GM18951 (cell line): Measurements from ENCODE around the gene ZSCAN2.

Experiments
- POLR2A ChIP-seq: IDR thresholded peaks from 4 replicates; pipeline ENCODE4 v1.6.1; 2011; ENCODE audit warnings: mild to moderate bottlenecking; ENCODE audit not compliant: insufficient read length, insufficient read depth; ENCODE audit errors: extremely low read depth
- in situ Hi-C: fragments of 300-500 bp; cut with MboI; formaldehyde crosslinking; loops from one replicate; pipeline ENCODE4 v1.12.0; 2022; ENCODE audit warnings: low sequenced_read_pairs, mixed read lengths, inconsistent platforms; ENCODE audit not compliant: unreplicated experiment

ZSCAN2 gene

DNA sequence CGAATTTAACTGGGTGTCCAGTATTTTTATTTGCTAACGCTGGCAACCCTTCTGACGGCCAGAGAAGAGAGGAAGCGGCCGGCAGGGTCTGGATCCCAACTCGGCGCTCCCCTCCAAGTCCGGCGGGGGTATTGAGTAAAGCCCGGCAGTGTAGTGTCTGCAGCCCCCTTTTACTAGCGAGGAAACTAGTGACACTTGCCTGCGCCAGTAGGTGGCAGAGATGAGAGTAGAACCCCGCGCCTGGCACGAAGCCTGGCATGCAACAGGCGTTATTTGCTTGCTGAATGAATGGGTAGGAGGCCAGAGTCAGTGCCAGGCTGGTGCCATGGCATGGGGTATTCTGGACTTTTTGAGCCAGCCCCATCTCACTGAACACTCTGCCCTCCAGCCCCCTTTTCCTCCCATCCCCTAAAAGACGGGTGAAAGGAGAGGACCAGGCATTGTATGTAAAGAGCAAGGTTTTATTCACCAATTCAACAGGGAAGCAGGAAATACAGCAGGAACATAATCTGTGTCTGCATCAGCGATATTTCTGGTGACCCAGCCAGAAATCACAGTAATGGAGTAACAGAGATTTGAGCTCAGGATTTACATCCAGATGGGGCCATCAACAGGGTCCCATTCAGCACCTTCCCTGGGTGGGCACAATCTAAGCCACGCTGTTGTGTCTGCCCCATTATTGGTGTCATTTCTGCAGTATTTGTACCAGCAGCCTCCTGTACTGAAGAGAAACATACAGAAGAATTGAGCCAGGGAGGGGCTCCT is 54.1 kb downstream of the ZSCAN2 start:
- TF ChIP-seq POLR2A: no peak
- in situ Hi-C loops: no loop called here

DNA sequence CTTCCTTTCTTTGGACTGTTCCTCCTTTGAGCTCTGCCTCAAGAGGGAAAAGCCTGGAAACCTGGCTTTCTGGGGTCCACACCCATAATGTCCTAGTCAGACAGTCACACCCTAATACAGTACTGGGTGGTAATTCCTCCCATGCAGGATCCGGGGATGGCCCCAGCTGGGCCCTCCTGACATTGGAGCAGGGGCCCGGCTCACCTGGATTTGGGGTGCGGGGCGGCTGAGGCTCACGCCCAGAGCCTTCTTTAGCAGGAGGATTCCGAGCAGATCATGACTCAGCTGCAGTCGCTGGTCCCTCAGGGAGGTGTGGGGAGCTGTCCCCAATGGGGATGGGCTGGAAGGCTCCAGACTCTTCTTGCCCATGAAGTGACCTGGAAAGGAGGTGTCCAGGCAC is 56.2 kb downstream of the ZSCAN2 start:
- no peak for TF ChIP-seq POLR2A
- in situ Hi-C loops: no loop called here

DNA sequence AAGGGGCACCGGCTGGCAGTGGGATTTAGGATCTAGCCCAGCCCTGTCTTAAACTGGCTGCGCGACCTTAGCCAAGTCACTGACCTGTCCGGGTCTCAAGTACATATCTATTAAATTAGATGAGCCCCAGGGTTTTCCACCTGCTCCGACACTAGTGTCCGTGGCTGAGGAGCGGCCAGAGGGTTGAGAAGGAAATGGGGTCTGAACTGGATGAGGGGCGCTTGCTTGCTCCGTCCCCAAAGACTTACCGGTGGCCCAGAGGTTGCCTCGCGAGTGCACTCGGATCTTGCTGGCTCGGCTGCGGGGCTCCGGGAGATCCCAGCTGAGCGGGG is 56.9 kb downstream of the ZSCAN2 start:
- in situ Hi-C loops: no loop called here

DNA sequence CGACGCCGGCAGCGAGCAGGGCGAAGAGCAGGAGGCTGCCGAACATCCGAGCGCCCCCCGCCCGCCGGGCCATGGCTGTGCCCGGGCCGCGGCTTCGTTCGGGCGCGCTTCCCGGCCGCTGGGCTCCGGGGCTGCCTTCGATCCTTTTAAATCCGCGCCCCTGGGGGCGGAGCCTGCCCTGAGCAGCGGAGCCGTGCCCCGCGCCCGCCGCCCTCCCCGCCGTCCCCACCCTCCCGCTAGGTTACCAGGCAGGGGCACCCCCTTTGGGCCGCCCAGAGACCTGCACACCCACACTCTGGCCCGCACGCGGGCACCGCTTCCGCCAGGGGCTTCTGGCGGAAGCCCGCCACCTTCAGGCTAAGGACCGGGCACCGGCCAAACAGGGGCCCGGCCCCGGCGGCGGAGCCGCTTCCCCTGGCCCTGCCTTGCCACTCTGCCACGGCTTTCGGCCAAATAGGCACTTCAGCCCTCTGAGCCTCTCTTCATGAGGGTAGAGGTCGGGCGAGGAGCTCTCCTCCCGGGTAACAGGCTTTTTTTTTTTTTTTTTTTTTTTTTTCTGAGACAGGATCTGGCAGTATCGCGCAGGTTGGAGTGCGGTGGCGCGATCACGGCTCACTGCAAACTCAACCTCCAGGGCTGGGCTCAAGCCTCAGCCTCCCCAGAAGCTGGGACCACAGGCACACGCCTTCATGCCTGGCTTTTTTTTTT is 57.4 kb downstream of the ZSCAN2 start, which contains the start of gene NMB:
NMB (minus strand) TSS at position 120 of the 708 bp plus-strand sequence; CDS start at position 73, 47 bp downstream.
- TF ChIP-seq POLR2A: peak; percentile 45
- in situ Hi-C loops: no loop called here

More for the DNA sequence above, 56.9 kb downstream of the ZSCAN2 start:
- no peak for TF ChIP-seq POLR2A

DNA sequence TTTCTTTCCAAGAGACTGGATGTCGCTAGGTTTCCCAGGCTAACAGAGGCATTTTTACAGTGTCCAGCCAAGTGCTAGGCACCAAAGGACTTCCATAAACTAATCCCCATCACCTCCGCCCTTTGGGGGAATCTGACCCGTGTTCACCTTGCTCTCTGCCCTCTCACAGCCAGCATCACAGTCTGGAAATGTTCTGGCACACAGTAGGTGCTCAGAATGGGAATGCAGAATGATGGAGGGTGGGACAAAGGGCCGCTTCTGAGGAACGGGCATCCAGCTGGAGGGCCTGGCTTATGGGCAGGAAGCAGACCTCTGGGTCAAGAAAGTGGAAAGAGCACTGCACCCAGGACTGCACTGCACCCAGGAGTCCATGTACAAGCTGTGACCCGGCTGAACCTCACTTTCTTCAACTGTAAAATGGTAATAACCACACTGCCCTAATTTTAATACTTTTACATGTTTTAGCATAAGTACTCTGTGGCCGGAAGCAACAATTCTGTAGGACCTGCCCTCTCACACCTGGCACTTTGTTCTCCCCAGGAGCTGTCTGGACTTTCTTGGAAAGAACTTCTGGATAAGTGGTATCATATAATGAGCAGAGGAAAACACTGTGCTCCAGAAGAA is 58.1 kb downstream of the ZSCAN2 start:
- TF ChIP-seq POLR2A: no peak

DNA sequence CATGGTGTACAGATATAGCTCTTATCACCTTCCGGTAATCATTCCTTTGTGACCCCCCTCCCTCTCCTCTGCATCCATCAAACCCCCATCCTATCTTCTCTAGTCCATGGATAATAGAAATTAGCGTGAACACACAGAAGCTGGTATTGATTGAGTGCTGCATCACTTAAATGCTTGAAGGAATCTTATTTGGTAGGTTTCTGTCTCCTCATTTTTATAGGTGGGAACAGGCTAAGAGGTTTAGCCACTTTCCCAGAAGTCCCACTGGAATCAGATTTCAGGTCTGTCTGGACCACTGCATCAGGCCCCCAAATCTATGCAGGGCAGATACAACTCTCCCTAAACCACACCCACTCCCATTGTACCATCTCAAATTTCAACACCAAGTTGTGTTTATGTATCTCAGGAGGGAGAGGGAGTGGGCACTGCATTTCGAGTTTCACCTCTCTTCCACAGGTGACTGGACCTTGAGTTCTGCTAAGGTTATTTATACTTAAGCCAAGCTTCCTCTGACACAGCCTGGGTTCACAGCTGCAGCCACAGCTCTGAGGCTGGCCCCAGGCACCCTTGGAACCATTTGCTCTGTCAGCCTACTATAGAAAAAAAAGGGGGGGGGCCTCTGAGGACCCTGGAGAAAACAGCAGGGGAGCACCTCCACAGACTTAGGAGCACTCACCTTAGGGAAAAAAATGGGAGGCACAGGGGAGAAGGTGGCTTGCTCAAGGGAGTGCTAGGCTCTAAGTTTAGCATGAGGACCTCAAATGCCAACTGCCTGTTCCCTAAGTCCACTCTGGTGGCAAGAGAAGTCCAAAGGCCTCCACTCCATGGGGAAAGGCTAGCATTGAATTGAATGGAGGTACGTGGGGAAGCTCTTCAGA is 59.3 kb downstream of the ZSCAN2 start:
- in situ Hi-C loops: no loop called here
- TF ChIP-seq POLR2A: no peak

More for the DNA sequence above, 58.1 kb downstream of the ZSCAN2 start:
- in situ Hi-C loops: no loop called here

DNA sequence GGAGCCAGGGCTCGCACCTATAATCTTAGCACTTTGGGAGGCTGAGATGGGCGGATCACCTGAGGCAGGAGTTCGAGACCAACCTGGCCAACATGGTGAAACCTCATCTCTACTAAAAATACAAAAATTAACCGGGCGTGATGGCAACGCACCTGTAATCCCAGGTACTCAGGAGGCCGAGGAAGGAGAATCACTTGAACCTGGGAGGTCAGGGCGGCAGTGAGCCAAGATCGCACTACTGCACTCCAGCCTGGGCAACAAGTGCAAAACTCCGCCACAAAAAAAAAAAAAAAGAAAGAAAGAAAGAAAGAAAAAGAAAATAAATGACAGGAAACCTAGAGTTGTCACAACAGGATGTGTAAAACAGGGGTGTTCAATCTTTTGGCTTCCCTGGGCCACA is 60.2 kb downstream of the ZSCAN2 start:
- in situ Hi-C loops: no loop called here
- no peak for TF ChIP-seq POLR2A

DNA sequence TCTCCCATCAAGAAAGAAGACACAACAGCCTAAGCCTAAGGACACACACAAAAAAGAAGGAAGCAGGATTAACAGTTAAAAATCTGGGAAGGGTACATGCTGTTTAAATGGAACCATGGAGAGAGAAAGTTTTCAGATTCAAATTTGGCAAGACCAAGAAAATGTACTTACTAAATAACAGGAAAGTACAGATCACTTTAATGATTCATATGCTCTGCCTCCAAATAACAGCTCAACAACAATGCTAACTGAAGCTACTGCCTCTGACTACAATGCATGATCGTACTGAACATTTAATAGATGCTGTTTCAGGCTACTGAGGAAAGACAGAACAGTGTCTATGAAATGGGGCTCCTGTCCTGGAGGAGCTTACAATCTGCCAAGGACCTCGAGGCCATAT is 65.6 kb downstream of the ZSCAN2 start:
- no peak for TF ChIP-seq POLR2A
- in situ Hi-C loops: no loop called here

DNA sequence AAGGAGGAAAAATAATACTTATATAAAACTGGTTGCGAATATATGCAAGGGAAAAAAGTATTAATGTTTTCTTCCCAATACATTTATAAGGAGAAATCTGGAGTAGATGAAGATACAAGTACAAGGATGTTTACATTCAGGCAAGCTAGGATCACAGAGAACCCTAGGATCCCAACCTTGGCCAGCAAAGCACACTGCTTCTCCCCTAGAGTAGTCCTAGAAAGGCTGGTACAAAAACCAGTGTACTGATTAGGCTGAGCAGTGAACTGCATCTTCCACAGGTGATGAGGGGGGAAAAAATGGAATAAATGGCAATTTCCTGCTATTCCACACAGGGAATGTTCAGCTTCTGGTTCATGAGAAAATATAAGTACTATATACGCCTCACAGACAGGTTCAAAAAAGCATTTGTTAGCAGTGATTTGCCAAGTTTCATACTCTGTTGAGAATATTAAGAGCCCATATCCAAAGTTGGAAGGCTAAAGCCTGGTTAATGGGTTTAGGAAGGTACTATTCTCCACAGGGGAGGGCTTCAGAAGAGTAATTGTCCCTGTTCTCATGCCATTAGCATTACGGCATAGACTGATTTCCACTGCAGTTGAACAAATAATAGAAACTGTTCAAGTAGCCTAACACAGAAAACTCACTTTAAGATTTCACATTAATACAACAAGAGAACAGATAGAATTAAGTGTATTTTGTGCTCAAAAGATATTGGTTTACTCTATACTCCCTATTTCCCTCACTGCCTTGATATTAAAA is 67.6 kb downstream of the ZSCAN2 start:
- in situ Hi-C loops: no loop called here
- TF ChIP-seq POLR2A: no peak

DNA sequence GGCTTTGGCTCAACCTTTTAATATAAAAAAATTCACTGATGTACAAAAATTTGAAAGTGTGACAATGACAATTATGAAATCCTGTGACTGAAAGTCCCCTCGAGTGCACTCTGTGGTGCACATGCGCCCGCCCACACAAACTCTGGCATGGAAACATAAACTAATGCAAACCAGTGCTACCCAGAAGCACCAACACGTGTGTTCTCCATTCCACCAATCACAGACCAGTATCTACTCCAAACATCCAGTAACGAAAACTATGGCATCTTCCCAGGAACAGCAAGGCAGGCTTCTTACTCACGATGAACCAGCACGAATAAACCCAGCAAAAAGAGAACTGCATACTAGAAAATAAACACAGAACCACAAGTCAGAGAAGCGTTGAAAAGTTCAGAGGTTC is 68.9 kb downstream of the ZSCAN2 start:
- TF ChIP-seq POLR2A: no peak
- in situ Hi-C loops: no loop called here

DNA sequence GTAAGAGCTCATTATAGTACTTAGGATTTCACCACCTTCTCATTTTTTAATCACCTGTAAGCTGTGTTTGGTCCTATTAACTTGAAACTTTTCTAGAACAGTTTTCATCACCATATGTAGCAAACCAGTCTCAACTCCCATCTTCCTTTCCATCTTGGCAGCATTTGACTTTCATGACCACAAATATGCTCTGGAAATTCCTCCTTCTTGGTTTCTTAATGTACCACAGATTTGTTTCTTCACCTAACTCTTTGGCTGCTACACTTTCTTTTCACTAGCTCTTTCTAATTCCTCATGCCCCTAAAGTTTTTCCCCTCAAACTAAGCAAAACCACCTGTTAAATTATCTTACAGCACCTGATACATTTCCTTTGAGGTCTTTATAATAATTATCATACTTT is 70.4 kb downstream of the ZSCAN2 start:
- in situ Hi-C loops: no loop called here
- TF ChIP-seq POLR2A: no peak
